A673 (cell line): ENCODE measurements around the gene HS6ST3.

ENCODE experiments used
- EZH2 ChIP-seq: fragments of 200-600 bp; sonication (generic); IDR thresholded peaks from 2 replicates; pipeline ENCODE4 v1.6.1; 2017; ENCODE audit warnings: borderline replicate concordance, low read depth, mild to moderate bottlenecking, mixed read lengths, antibody characterized with exemption, low read length; ENCODE audit not compliant: poor library complexity, severe bottlenecking
- TF ChIP-seq, protein P1 (sequence below): fragments of 300-800, 200-600 bp; sonication (generic); conservative IDR thresholded peaks from 2 replicates; pipeline ENCODE4 v1.5.1; 2017; ENCODE audit warnings: low read depth, mild to moderate bottlenecking, antibody characterized with exemption, low read length, moderate library complexity, mixed read lengths

DNA sequence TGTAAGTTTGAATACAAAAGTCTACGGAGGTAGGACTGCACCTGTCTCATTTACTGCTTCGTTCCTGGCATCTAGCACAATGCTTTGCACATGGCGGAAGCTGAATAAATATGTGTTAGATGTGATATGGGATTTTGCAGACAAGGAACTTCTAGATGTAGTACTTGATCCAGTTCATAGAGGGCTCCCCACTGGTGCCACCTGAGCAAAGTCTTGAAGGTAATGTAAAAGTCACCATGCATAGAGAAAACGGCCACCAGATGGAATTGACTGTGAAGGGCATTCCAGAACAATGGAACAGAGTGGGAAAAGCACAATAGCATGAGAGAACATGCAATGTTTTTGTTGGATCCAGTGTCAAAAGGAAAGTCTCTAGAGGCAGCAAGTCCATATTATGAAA, 209.3 kb downstream of the HS6ST3 start:
- TF ChIP-seq, protein P1, sequence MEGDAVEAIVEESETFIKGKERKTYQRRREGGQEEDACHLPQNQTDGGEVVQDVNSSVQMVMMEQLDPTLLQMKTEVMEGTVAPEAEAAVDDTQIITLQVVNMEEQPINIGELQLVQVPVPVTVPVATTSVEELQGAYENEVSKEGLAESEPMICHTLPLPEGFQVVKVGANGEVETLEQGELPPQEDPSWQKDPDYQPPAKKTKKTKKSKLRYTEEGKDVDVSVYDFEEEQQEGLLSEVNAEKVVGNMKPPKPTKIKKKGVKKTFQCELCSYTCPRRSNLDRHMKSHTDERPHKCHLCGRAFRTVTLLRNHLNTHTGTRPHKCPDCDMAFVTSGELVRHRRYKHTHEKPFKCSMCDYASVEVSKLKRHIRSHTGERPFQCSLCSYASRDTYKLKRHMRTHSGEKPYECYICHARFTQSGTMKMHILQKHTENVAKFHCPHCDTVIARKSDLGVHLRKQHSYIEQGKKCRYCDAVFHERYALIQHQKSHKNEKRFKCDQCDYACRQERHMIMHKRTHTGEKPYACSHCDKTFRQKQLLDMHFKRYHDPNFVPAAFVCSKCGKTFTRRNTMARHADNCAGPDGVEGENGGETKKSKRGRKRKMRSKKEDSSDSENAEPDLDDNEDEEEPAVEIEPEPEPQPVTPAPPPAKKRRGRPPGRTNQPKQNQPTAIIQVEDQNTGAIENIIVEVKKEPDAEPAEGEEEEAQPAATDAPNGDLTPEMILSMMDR, result no peak
- TF ChIP-seq EZH2, result no peak
